Measurements from ENCODE around the gene CTSW.
A peak's percentile ranks its signal among the peaks of the same experiment; 100 is the strongest.

CTSW gene

GRCh38 chr11:65867284-65868071, 12.2 kb upstream of the CTSW start:
- no peak for DNase-seq (ENCODE audit: low read depth)

- no peak for DNase-seq (ENCODE audit: low read depth)
Observed at GRCh38 chr11:65868076-65868667, 11.5 kb upstream of the CTSW start.

- DNase-seq (ENCODE audit: low read depth) = no peak
Observed at GRCh38 chr11:65868907-65869306, 10.7 kb upstream of the CTSW start.

- no peak for DNase-seq (ENCODE audit: low read depth)
Observed at GRCh38 chr11:65869643-65870306, 9.9 kb upstream of the CTSW start.

GRCh38 chr11:65870307-65870658, 9.4 kb upstream of the CTSW start:
- no peak for DNase-seq (ENCODE audit: low read depth)

GRCh38 chr11:65870706-65871681, 8.6 kb upstream of the CTSW start:
- no peak for DNase-seq (ENCODE audit: low read depth)

DNA sequence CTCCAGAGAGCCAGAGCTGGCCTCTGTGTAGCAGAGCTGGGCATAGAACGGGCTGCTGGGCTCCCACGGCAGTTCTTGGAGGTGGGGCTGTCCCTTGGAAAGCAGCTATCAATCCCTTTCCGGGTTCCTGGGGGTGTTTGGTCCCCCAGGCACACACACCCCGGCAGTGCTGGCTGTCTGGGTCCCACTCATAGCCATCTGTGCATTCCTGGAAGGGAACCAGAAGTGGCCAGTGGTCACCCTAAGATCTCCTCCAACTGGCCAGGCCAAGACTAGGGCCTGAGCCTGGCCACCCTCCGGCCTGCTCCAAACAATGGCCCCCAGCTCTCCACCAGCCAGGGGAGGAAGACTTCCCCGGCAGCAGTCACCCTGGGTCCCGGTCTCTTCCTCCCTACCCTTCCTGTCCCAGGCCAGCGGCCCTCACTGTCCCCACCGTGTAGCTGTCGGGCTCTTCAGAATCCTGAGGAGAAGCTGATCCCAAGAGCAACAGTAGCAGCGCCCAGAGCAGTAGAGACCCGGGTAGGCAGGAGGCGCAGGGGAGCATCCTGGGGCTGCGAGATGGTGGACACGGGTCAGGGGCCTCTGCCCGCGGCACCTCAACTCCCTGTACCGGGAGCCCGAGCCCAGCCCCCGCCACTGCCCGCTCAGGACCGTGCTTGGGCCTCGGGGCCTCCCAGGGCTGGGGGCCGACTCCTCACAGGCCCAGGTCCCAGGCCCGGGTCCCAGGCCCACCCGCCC, 7.7 kb upstream of the CTSW start:
- DNase-seq (ENCODE audit: low read depth) = no peak

DNA sequence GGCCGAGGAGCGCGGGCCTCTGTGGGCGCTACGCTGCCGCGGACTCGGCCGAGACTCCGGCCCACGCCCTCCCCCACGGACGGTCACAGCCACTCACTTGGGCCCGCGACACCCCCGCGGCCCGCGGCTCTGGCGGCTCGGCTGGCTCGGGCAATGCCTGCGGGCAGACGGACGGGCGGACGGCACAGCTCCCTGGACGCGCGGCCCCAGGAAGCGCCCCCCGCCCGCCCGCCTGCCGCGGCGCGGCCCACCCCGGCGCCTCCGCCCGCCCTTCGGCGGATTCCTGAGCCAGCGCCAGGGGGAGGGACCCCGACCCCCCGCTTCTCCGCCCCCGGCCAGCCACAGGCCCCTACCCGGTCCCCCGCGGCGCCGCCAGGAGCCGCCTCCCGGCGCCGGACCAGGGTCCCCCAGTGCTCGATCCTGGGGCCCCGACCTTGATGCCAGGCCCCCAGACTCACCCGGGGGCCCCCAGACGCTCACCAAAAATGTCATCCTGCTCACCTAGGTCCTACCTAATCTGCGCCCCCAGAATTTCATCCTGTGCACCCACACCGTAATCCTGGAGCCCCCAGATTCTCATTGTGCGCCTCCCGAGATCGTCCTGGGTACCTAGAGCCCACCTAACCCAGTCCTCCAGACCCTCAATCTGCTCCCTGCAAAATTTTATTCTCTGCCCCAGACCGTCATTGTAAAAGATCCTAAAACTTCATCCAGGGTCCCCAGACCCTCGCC, 6.9 kb upstream of the CTSW start, which contains the start of gene EFEMP2:
Gene EFEMP2, minus strand, starts transcription at position 215 of the 732 bp plus-strand sequence. CDS start 446 bp downstream, outside the sequence.
- DNase-seq (ENCODE audit: low read depth) = no peak

DNA sequence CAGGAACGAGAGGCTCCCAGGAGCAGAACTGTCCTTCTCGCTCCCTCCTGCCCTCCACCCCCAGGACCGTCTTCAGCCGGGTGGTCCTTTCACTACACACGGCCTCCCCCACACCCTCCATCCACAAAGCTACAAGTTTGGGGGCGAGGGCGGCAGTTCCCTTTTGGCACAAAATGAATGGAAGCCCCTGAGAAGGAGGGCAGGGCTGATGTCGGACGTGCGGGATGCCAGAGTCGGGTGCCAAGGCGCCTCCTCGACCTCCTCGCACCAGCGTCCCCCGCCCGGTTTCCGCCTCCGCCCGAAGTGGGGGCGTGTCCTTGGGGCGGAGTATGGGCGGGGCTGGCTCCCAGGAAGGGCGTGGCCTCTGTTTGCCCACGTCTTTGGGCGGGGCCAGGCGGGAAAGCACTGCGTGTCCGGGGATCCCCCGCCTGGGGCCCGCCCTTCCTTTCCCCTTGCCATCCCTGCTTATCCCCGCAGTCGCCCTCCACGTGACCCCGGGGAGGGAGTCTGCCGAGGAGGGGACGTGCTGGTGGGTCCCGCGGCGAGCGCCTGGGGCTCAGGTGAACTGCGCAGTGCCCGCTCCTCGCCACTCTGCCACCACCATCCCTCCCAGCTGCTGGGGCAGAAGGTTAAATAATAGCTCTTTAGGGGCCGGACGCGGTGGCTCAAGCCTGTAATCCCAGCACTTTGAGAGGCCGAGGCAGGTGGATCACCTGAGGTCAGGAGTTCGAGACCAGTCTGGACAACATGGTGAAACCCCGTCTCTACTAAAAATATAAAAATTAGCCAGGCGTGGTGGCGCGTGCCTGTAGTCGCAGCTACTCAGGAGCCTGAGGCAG, 6.1 kb upstream of the CTSW start:
- DNase-seq (ENCODE audit: low read depth) = peak; percentile 94

DNA sequence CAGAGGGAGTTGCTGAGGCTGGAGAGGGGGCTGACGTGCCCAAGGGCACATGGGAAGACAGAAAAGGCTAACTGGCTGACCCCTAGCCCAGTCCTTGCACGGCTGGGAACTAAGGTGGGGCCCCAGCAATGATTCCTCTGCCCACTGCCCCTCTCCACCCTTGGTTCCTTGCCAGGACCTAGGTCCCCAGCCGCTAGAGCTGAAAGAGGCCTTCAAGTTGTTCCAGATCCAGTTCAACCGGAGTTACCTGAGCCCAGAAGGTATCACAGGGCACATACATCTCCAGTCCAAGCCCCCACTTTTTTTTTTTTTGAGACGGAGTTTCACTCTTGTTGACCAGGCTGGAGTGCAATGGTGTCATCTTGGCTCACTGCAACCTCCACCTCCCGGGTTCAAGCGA, 390 bp downstream of the CTSW start:
- DNase-seq (ENCODE audit: low read depth) = no peak

GRCh38 chr11:65880844-65881421, 1.3 kb downstream of the CTSW start:
- no peak for DNase-seq (ENCODE audit: low read depth)

GRCh38 chr11:65882120-65883057, 2.8 kb downstream of the CTSW start:
- DNase-seq (ENCODE audit: low read depth) = no peak

- no peak for DNase-seq (ENCODE audit: low read depth)
Observed at GRCh38 chr11:65883058-65883761, 3.6 kb downstream of the CTSW start.

GRCh38 chr11:65883786-65884715, 4.4 kb downstream of the CTSW start:
- no peak for DNase-seq (ENCODE audit: low read depth)

DNA sequence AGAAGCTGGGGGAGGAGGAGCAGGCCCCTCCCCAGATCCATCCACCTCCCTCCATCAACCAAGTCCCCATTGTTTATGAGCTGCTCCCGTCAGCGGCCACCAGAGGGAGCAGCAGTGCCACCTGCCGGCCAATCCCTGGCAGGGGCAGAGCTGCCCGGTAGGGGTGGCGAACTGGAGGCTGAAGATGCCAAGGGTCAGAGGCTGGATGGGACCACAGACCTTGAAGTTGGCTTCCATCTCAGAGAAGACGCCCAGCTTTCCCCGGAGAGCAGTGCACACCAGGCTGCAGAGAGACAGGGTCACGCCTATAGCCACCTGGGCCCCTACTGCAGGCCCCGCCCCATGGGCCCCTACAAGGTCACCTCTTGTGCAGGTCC, 5.1 kb downstream of the CTSW start:
- DNase-seq (ENCODE audit: low read depth) = no peak

DNA sequence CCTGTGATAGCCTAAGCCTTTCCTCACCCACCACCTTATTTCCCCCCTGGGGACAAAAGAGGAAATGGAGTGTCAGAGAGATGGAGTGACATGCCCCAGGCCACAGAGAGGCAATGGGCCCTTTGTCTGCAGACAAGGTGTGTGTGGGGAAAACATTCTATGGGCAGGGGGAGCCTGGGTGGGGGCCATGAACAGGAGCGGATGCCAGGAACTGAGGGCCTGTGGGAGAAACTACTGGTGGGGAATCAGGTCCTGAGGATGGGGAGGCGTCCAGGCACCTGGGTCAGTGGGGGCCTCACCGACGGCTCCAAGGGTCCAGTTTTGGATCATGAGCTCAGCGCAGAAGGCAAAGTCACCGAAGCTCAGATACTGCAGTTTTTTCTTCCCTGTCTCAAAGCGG, 5.6 kb downstream of the CTSW start:
- no peak for DNase-seq (ENCODE audit: low read depth)

All from CMK (cell line).